Measurements from ENCODE around the gene SLC30A2. TPM values are rescaled to one million over a fixed set of nuclear protein-coding genes. Genes with fewer than 3 reads are reported as not detected.

Gene SLC30A2
- total RNA-seq, 3 donors from 2014 or later, result 0.16 to 1.3 (median 0.33) TPM

GRCh38 chr1:26089125-26089524 lies 43.2 kb upstream of the SLC30A2 start:
- intact Hi-C loops (cut with DNase I; ENCODE audit: low total_unique reads), result no loop called here
- no peak for DNase-seq (ENCODE audit: low spot score in 2 of 2)
- peaks cover 0 to 5% of the 10 kb centered on the region in 2 donors for H3K27me3 ChIP-seq
- TF ChIP-seq POLR2AphosphoS5 (IDR thresholded peaks at IDR 0.05) (no peak), CTCF (IDR thresholded peaks at IDR 0.05) (no peak), POLR2A (IDR thresholded peaks at IDR 0.05) (no peak)
- no peak overlapping the region for H3K4me3 ChIP-seq
- no peaks in the 10 kb centered on the region for H3K9me3 ChIP-seq
- H3K4me1 ChIP-seq, result no peaks in the 10 kb centered on the region
- no peak overlapping the region for H3K27ac ChIP-seq
- no peaks in the 10 kb centered on the region for H3K36me3 ChIP-seq

- H3K27me3 ChIP-seq, result peaks cover 0 to 5% of the 10 kb centered on the region in 2 donors
- H3K4me3 ChIP-seq, result no peak overlapping the region
- H3K36me3 ChIP-seq, result no peaks in the 10 kb centered on the region
- no peak for DNase-seq (ENCODE audit: low spot score in 2 of 2)
- intact Hi-C loops (cut with DNase I; ENCODE audit: low total_unique reads), result no loop called here
- no peaks in the 10 kb centered on the region for H3K4me1 ChIP-seq
- no peak overlapping the region for H3K27ac ChIP-seq
- TF ChIP-seq POLR2A (IDR thresholded peaks at IDR 0.05) (no peak), POLR2AphosphoS5 (IDR thresholded peaks at IDR 0.05) (no peak), CTCF (IDR thresholded peaks at IDR 0.05) (no peak)
- H3K9me3 ChIP-seq, result no peaks in the 10 kb centered on the region
These were observed 38.9 kb upstream of the SLC30A2 start for GRCh38 chr1:26084844-26085243.

- H3K4me3 ChIP-seq, result no peak overlapping the region
- peaks cover 0 to under 1% of the 10 kb centered on the region in 2 donors for H3K27me3 ChIP-seq
- intact Hi-C loops (cut with DNase I; ENCODE audit: low total_unique reads), result no loop called here
- H3K4me1 ChIP-seq, result no peaks in the 10 kb centered on the region
- H3K36me3 ChIP-seq, result no peaks in the 10 kb centered on the region
- no peak for TF ChIP-seq POLR2A (IDR thresholded peaks at IDR 0.05)
- no peak for TF ChIP-seq POLR2AphosphoS5 (IDR thresholded peaks at IDR 0.05)
- TF ChIP-seq CTCF (IDR thresholded peaks at IDR 0.05), result no peak
- no peaks in the 10 kb centered on the region for H3K9me3 ChIP-seq
- DNase-seq (ENCODE audit: low spot score in 2 of 2), result peak in 1 of 2 donors; percentile 63
- no peak overlapping the region for H3K27ac ChIP-seq
These were observed 38.2 kb upstream of the SLC30A2 start for GRCh38 chr1:26084091-26084561.

GRCh38 chr1:26083208-26083607 lies 37.3 kb upstream of the SLC30A2 start:
- no peaks in the 10 kb centered on the region for H3K4me1 ChIP-seq
- H3K27me3 ChIP-seq, result no peaks in the 10 kb centered on the region
- TF ChIP-seq POLR2AphosphoS5 (IDR thresholded peaks at IDR 0.05) (no peak), POLR2A (IDR thresholded peaks at IDR 0.05) (no peak), CTCF (IDR thresholded peaks at IDR 0.05) (no peak)
- no peaks in the 10 kb centered on the region for H3K9me3 ChIP-seq
- H3K27ac ChIP-seq, result no peak overlapping the region
- H3K4me3 ChIP-seq, result no peak overlapping the region
- DNase-seq (ENCODE audit: low spot score in 2 of 2), result no peak
- H3K36me3 ChIP-seq, result no peaks in the 10 kb centered on the region
- intact Hi-C loops (cut with DNase I; ENCODE audit: low total_unique reads), result no loop called here

GRCh38 chr1:26082020-26082350 lies 36.1 kb upstream of the SLC30A2 start:
- no peaks in the 10 kb centered on the region for H3K9me3 ChIP-seq
- no peaks in the 10 kb centered on the region for H3K27me3 ChIP-seq
- TF ChIP-seq POLR2AphosphoS5 (IDR thresholded peaks at IDR 0.05) (no peak), CTCF (IDR thresholded peaks at IDR 0.05) (no peak), POLR2A (IDR thresholded peaks at IDR 0.05) (no peak)
- no peak overlapping the region for H3K4me3 ChIP-seq
- H3K27ac ChIP-seq, result no peak overlapping the region
- DNase-seq (ENCODE audit: low spot score in 2 of 2), result no peak
- no peaks in the 10 kb centered on the region for H3K36me3 ChIP-seq
- intact Hi-C loops (cut with DNase I; ENCODE audit: low total_unique reads), result no loop called here
- H3K4me1 ChIP-seq, result no peaks in the 10 kb centered on the region
